ENCODE measurements around the gene ICAM3.

The ICAM3 gene

GRCh38 chr19:10284065-10284959 is 55.1 kb downstream of the ICAM3 start:
- DNase-seq: no peak
- intact Hi-C loops (cut with DNase I): no loop called here
